CD4-positive, alpha-beta T cell treated with Interleukin-15 for 1 hour (primary cell): Measurements from ENCODE around the gene MYO6.
"Not testable (repeated sequence)": the region's sequence is repeated elsewhere in the genome, so short reads cannot be mapped to it uniquely, and the experiment has no call there.

Experiments used
- DNase-seq: peaks from one replicate; pipeline ENCODE4 v3.0.0-alpha.2; 2020

MYO6 gene

GRCh38 chr6:75748743-75749538, at the start of gene MYO6:
TSS of gene MYO6 (plus strand) at chr6:75749239. CDS start at chr6:75817548, 68,309 bp downstream.
- DNase-seq, result peak; percentile 25

- not testable (repeated sequence) for DNase-seq
These were observed 40.7 kb upstream of the MYO6 start for GRCh38 chr6:75708334-75708733.

- DNase-seq, result no peak
These were observed 37.9 kb upstream of the MYO6 start for GRCh38 chr6:75711173-75711572.

- no peak for DNase-seq
These were observed 29.9 kb upstream of the MYO6 start for GRCh38 chr6:75719133-75719532.

GRCh38 chr6:75723382-75723781, 25.7 kb upstream of the MYO6 start:
- DNase-seq, result no peak

GRCh38 chr6:75727206-75727605, 21.8 kb upstream of the MYO6 start:
- DNase-seq, result no peak

- not testable (repeated sequence) for DNase-seq
These were observed 18.0 kb upstream of the MYO6 start for GRCh38 chr6:75731029-75731428.

GRCh38 chr6:75735491-75736186, 13.4 kb upstream of the MYO6 start:
- DNase-seq, result no peak

DNA sequence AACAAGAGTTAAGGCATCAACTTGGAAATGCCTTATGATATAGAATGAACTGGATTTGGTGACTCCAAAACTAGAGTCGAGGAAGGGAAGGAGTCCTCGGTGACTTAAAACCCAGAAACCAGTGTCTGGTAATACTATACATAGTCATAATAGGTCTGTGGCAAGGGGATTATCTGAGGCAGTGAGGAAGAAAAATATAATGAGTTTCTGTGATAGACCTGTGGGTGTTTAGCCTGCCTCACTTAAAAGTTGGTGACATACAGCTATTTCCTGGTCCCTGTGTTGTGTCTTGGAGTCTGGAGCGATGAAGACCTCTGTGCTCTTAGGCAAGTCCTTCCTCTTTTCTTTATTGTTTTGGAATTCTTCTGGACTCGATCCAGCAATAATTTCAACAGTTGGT, 5.1 kb upstream of the MYO6 start:
- DNase-seq, result no peak

GRCh38 chr6:75745404-75745803, 3.6 kb upstream of the MYO6 start:
- DNase-seq, result no peak

DNA sequence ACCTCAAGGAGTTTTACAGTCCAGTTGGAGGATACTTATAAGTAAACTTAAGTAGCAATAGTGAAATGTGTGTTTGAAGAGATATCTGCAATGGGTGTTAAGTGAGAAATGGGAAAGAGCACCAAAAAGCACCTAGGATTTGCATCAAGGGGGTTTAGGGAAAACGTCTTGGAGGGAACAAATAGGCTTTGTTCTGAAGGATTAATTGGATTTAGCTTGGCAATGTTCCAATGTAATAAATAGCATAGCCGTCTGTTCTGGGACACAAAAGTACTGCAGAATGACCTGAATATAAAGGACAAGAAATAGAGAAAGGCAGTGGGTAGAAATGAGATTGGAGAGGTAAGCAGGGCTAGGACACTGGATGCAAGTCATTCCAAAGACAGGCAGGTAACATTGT, 2.8 kb upstream of the MYO6 start:
- DNase-seq, result no peak

- no peak for DNase-seq
These were observed 1.7 kb upstream of the MYO6 start for GRCh38 chr6:75747152-75747992.

DNA sequence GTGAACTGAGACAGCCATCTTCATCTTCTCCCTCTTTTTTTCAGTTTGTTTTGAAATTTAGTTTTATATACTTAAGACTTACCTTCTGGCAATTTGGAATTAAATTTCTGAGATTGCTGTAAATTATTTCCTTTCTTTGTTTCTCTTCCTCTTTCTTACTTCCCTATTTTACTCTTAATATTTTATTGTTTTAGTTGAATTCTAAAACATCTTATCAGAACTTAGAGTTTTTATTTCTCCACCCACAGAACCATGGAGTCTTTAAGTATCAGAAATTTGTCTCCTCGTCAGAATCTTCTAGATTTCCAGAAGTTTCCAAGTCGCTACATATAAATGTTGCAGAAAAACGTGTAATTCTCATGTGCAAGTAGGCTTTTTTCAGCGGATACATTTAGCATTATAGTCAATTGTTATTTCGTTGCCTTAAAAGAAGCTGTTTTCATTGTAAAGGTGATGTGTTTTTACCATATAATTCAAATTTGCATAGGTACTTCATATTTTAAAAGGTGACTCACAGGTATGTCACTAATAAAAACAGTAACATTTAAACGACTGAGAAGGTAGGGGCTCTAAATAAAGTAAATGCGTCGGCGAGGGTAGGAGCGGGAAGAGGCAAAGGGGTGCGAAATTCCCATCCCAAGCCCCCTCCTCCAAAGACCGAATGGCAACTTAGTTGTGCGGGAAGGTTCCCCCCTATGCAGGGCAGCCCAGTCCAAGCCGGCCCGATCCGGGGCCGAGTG, 866 bp upstream of the MYO6 start:
- no peak for DNase-seq

GRCh38 chr6:75751443-75751842, 2.4 kb downstream of the MYO6 start:
- DNase-seq, result no peak

DNA sequence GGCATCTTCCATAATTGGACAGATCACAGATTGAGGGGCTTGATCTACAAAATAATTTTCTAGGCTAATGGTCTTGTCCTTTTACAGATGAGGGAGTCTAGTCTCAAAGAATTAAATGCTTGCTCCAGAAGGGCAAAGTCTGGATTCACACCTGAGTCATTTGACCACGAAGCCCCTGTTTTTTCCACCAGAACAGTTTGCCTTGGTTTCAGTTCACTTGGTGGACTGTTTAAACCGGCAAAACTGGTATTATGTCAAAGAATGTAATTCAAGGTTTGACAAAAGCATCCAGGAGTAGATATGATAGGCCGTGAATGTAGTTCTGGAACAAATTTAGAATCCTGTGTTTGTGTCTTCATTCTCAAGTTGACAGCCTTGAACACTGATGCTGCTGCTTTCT, 3.3 kb downstream of the MYO6 start:
- no peak for DNase-seq

DNA sequence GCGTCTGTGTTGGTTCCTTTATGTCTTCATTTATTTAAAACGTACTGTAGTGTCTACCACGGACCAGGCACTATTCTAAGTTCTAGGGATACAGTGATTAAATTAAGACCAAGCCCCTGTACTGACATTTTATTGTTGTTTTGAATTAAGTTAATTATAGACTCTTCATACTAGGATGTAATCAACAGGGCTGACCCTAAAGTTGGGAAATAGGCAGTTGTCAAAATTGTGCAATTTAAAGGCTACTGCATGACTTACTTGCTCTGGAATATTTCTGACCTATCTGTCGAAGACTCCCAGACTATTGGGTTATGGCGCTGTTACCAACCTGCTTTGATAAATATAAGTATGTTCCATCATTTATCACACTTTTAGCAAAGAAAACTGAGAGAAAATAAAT, 6.7 kb downstream of the MYO6 start:
- DNase-seq, result no peak

- no peak for DNase-seq
These were observed 8.3 kb downstream of the MYO6 start for GRCh38 chr6:75757295-75757694.

DNA sequence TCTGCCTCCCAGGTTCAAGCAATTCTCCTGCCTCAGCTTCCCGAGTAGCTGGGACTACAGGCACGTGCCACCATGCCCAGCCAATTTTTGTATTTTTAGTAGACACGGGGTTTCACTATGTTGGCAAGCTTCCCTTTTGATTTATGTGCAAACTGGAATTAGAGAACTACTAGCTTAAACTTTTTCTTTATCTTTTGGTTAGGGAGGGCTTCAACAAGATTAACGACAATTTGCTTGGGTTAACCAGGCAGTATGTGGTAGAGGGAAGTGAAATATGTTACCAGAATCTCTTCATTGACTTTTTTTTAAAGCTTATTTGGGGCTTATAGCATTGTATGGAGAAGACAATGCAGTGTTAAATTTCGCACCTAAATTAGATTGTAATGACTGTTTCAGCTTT, 9.0 kb downstream of the MYO6 start:
- DNase-seq, result no peak

DNA sequence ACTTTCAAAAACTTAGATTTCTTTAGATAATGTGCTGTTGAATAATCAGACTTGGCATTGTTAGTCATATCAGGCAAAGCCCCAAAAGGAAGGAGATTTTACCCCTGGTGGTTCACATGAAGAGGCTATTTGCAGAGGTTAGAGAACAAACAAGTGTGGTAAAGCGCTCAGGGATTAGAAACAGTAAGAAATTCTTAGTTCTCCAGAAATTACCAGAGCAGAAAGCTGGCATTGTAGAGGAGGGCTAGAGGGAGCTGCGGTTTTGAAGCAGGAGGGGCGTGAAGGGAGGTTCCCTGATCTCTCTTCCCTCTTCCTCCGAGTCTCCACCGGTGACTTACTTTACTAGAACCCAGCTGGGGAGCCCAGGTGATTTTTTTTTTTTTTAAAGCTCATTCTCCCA, 10.2 kb downstream of the MYO6 start:
- no peak for DNase-seq

DNA sequence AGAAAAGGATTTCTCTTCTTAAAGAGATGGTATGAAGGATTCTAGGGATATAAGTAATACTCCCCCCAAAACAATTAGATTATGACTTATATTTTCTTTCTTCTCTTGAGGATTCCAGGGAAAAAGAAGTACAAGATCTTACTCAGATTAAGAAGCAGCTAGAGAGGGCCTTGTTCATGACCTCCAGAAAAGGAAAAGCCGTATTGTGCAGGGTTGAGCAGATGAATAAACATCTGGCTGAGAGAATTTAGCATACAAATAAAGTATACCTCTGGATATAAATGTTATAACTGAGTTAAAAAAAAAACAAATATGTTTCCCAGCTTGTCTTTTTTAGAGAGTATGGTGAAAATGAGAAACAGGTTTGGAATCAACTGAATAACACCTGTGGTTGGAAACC, 11.3 kb downstream of the MYO6 start:
- DNase-seq, result no peak

GRCh38 chr6:75761489-75761888, 12.4 kb downstream of the MYO6 start:
- no peak for DNase-seq

DNA sequence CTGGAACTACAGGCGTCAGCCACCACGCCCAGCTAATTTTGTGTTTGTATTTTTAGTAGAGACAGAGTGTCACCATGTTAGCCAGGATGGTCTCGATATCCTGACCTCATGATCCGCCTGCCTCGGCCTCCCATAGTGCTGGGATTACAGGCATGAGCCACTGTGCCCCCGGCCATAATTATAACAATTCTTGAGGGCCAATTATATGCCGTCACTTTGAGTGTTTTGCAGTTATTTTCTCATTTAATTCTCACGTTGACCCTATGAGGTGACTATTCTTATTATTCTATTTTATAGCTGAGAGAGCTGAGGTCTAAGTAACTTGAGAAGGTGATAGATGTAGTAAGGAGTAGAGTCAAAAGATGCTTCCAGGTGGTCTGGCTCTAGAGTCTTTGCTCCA, 13.0 kb downstream of the MYO6 start:
- DNase-seq, result no peak

- no peak for DNase-seq
These were observed 17.3 kb downstream of the MYO6 start for GRCh38 chr6:75766387-75766786.
